HG03575 (cell line): ENCODE results near the gene SLC35E1.
"Not testable (repeated sequence)": the region's sequence is repeated elsewhere in the genome, so short reads cannot be mapped to it uniquely, and the experiment has no call there.

Experiments
- ATAC-seq: cut with Tn5 transposase; IDR thresholded peaks from one replicate; pipeline ENCODE4 v1.9.1; 2021; ENCODE audit not compliant: unreplicated experiment, insufficient number of reproducible peaks, low FRiP score; ENCODE audit errors: extremely low read depth

SLC35E1 gene

GRCh38 chr19:16564842-16565241 is 7.4 kb downstream of the SLC35E1 start:
- no peak for ATAC-seq

GRCh38 chr19:16562608-16563025 is 9.6 kb downstream of the SLC35E1 start:
- no peak for ATAC-seq

- no peak for ATAC-seq
Observed at GRCh38 chr19:16561382-16561781, 10.8 kb downstream of the SLC35E1 start.

GRCh38 chr19:16559780-16560276 is 12.4 kb downstream of the SLC35E1 start:
- ATAC-seq, result no peak

GRCh38 chr19:16554776-16555175 is 17.4 kb downstream of the SLC35E1 start:
- ATAC-seq, result no peak

- not testable (repeated sequence) for ATAC-seq
Observed at GRCh38 chr19:16551902-16552301, 20.3 kb downstream of the SLC35E1 start.

GRCh38 chr19:16548956-16549355 is 23.3 kb downstream of the SLC35E1 start:
- ATAC-seq, result no peak

- ATAC-seq, result no peak
Observed at GRCh38 chr19:16544473-16545231, 27.6 kb downstream of the SLC35E1 start.

- not testable (repeated sequence) for ATAC-seq
Observed at GRCh38 chr19:16543734-16544133, 28.5 kb downstream of the SLC35E1 start.

- ATAC-seq, result no peak
Observed at GRCh38 chr19:16542910-16543472, 29.2 kb downstream of the SLC35E1 start.

- no peak for ATAC-seq
Observed at GRCh38 chr19:16542045-16542909, 29.9 kb downstream of the SLC35E1 start, which contains the start of gene CHERP. Gene CHERP (minus strand): TSS chr19:16542437. CDS start chr19:16542378, 59 bp downstream.

GRCh38 chr19:16541526-16542044 is 30.6 kb downstream of the SLC35E1 start:
- ATAC-seq, result no peak

GRCh38 chr19:16540948-16541347 is 31.3 kb downstream of the SLC35E1 start:
- no peak for ATAC-seq

GRCh38 chr19:16537111-16537510 is 35.1 kb downstream of the SLC35E1 start:
- ATAC-seq, result no peak

- no peak for ATAC-seq
Observed at GRCh38 chr19:16536130-16536529, 36.1 kb downstream of the SLC35E1 start.

GRCh38 chr19:16535381-16535780 is 36.8 kb downstream of the SLC35E1 start:
- ATAC-seq, result no peak

GRCh38 chr19:16532440-16533234 is 39.6 kb downstream of the SLC35E1 start:
- ATAC-seq, result no peak

GRCh38 chr19:16531380-16531669 is 40.9 kb downstream of the SLC35E1 start:
- ATAC-seq, result no peak
